Activated gamma-delta T cell (primary cell): Measurements from ENCODE around the gene SLC25A52.
"Not testable (repeated sequence)": the region's sequence is repeated elsewhere in the genome, so short reads cannot be mapped to it uniquely, and the experiment has no call there.

Source experiments
- DNase-seq: peaks from one replicate; lab custom pipeline; 2025; lab: John Stamatoyannopoulos, UW

Gene SLC25A52

DNA sequence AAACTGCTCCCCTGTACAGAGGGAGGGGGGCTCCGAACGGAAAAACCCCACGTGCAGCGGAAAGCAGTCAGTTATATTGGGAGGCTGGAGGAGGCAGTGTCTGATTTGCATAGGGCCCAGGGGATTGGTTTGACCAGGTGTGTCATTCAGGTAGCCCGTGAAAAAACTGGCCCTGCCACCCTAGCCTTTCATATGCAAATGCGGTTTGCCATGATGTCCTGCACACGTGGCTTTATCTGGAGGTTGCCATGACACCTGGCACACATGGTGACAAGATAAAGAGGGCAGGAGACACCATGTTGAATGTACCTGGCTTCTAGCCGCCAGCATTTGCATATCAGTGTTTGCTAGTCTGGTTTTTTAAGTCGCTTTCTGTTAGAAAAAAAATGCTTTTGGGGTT lies 20.5 kb downstream of the SLC25A52 start:
- no peak for DNase-seq

DNA sequence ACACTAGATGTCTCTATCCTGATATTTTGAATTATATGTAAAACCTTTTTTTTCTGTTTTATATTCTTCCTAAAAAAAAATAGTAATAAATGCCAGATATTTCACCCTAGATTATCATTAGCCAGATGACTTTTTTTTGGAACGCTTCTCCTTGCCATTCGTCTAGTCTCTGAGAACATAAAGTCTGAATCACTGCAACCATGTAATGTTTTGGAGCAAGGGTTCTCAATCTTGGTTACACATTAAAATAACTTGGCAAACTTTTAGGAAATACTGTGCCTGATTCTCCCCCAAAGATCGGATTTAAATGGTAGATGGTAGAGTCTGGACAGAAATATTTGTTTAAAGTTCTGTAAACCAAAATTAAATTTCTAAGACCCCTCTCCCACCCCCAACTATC lies 21.0 kb downstream of the SLC25A52 start:
- DNase-seq: no peak

DNA sequence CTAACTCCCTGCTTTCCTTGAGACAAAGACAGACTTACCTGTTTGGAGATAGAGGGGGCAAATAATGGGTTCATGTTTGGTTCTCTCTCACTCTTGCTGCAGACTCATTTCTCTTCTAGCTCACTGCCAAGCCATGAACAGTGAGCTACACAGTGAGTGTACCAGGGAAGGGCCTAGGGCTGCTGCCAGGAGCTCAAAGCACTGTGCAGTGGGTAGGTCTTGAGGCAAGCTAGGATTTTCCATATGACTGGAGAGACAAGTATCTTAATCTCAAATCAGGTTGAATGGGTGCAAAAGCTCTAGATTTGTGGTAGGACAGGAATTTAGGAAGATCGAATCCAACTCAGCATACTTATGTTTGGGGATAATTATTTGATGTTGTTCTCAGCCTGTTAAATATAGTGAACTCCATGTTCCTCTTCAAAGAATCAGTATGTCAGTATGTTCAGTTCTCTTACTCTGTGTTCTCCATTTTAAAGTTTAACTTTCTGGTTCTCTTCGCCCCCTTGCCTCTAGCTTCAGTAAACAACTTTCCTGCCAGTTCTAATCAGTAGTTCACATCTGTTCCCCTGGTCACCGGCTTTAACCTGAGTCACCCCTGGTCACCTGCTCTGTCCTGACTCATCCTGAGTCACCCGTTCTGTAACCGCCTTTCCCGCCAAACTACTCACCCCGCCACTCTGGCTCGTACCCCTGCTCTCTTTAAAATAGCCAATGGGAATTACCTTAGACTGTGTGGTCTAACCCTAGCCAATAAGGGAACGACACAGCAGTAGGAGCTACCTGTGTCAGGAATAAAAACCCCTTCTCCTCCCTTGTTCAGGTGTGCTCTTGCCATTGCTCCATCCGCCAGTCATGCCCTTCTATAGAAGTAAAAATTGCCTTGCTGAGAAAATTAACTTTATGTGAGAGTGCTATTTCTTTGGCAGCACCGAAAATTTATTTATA lies 21.9 kb downstream of the SLC25A52 start:
- no peak for DNase-seq

DNA sequence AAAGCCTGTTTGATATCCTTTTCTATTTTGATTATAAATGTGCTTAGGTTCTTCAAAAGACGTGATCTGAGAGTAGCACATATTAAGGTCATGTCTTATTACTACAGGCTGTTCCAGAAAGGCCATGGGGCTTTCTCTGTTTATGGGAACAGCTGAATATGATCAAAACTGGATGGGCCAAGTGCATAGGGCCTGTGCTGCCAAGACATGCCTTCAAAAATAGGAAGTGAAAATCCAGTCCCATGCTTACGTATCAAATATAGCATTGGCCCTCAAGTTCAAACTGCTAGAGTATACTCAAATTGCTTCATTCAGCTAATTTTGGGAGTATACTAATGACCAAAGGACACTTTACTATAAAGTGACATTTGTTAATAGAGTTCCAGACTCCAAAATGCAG lies 24.1 kb downstream of the SLC25A52 start:
- no peak for DNase-seq

DNA sequence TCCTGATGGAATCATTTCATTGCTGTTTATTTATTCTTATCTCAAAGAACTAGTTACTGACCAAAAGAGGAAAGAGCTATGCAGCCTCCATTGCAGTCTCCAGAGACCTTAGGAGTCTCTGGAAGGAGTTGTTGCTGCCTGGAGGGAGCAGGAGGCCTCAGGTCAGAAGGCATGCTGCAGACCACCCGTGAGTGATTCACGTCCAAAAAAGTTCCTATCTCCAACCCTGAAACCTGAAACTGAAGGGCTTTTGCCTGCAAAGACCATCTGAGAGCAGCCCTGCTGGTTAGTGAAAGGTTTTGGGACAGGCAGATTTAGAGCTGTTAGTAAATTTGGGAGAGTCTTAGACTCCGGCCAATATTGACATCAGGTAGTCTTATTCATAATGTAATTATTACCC lies 29.1 kb downstream of the SLC25A52 start:
- DNase-seq: no peak

DNA sequence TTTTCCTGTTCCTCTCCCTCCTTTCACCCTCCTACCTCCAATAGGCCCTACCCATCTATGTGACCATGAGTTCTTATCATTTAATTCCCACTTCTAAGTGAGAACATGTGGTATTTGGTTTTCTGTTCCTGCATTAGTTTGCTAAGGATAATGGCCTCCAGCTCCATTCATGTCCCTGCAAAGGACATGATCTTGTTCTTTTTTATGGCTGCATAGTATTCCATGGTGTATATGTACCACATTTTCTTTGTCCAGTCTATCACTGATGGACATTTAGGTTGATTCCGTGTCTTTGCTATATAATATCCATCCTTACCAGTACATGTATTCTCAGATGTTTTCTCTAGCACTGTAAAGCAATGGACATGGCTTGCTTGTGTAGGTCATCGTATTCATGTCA lies 31.5 kb downstream of the SLC25A52 start:
- not testable (repeated sequence) for DNase-seq

DNA sequence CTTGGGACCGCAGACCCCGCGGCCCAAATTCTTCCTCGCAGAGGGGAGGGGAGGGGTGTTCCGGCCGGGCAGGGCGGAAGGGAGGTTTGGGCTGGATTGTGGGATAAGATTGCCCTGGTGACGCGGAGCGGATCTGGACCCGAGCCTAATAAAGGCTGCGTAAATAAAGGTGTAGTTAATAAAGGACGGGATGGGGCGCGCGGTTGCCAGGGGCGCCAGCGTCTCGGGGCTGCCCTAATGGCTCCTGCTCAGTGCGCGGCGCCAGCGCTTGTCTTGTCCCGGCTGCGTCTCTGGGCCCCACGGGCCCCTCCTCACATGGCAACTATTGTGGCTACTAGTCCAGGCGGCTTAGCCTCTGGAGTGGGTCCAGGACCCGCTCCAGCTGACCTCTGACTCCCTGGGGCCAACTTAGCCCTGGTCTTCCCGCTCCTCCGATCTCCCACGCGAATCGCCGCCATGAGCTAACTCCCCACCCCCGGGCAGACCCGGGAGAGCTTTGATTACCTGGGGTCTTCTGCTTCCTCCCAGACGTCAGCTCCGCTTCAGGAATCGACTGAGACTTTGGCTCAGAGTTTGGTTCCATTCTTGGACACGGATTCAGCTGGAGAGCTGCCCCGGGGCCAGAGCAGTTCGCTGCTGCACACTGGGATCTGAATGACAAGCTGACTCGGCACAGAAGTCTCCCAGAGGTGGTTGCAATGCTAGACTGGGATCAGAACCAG lies 36.5 kb downstream of the SLC25A52 start:
- no peak for DNase-seq

DNA sequence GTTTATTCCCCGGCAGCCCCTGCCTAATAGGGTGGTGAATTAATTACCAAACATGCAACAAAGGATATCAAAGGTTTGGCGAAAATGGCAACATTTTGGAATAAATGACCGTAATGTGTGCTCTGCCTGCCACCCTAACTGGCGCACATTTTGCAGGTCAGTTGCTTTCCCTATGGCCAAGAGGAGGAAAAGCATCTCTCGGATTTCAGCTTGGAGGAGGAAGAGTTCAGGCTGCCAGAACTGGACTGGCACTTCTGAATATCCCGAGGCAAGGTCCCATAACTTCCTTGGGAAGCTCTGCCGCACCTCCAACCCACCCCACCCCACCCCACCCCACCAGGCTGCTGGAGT lies 37.1 kb downstream of the SLC25A52 start:
- no peak for DNase-seq

DNA sequence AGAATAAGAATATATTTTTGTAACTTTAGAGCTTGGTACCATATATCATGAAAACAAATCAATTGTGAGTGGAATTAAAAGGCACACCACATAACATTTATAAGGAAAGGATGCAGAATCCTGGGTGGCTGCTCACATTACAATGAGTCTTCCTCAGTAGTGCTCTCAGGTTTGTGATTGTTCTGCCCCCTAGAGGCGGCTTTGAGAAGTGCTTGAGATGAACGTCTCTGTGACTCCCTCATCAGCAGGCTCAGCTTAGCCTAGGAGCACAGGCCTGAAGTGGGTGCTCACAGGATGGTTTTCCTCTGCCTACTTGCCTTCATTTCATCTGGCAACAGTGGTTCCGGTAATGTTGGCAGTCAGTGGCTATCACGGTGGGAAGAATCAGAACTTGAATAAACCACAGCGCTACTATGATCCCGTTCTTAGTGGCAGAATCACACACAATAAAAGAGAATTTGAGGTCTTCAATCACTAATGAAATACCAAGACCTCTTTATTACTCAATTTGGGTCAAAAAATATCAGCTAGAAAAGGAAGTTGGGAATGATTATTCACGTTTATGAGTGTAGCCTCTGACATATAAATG lies 38.2 kb downstream of the SLC25A52 start:
- DNase-seq: no peak

DNA sequence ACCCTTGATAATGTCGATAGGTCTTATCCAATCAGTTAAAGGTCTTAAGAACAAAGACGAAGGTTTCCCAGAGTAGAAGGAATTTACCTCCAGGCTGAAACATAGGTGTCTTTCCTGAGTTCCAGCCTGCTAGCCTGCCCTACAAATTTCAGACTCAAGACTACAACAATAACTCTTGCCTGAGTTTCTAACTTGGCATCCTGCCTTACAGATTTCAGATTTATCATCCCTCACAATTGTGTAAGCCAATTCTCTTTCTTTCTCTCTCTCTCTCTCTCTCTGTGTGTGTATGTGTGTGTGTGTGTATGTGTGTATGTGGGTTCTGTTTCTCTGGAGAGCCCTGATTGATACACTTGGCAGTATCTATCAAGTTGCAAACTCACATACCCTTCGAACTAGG lies 39.1 kb downstream of the SLC25A52 start:
- DNase-seq: no peak

DNA sequence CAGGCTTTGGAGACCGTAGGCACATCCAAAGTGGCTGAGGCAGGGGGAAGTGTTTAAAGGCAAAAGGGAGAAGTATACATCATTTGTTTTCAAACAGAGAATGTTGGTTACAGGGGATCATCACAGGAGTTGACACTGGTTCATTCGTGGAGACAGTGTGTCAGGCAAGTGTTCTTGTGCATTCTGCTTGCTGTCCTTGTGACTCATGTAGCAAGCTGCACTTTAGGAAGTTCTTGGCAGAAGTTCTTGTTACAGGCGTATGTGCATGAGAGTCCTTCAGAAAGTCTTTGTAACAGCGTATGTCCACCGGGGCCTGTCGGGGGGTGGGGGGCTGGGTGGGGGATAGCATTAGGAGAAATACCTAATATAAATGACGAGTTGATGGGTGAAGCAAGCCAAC lies 39.8 kb downstream of the SLC25A52 start:
- DNase-seq: no peak

DNA sequence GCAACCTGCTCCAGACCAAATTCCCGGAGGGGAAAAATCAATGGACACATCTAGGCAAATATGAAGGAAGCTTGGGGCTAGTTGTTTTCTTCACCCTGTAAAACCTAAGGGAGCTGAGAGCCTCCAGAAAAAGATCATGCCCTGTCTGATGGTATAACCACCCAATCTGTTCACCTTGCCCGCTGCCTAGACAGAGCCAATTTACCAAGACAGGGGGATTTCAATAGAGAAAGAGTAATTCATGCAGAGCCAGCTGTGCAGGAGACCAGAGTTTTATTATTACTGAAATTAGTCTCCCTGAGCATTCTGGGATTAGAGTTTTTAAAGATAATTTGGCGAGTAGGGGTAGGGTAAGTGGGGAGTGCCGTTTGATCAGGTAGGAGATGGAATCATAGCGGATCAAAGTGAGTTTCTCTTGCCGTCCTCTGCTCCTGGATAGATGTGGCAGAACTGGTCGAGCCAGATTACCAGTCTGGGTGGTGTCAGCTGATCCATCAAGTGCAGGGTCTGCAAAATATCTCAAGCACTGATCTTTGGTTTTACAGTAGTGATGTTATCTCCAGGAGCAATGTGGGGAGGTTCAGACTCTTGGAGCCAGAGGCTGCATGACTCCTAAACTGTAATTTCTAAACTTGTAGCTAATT lies 41.2 kb downstream of the SLC25A52 start:
- no peak for DNase-seq

DNA sequence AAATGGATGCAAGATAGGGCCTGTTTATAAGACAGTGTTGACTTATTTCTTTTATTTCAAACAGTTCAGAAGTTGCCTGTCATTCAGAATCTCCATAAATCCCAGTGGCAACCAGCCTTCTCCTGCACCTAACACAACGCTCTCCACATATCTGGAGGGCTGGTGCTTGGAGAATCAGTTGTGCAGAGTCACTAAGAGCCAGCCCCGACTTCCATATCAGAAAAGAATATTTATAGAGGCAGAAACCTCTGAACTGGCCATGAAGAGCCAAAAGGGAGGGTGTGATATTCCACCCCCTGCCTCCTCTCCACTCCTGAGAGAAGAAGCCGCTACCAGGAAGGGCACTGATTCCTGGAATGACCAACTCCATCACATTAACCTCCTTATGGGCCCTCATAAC lies 42.3 kb downstream of the SLC25A52 start:
- DNase-seq: no peak

DNA sequence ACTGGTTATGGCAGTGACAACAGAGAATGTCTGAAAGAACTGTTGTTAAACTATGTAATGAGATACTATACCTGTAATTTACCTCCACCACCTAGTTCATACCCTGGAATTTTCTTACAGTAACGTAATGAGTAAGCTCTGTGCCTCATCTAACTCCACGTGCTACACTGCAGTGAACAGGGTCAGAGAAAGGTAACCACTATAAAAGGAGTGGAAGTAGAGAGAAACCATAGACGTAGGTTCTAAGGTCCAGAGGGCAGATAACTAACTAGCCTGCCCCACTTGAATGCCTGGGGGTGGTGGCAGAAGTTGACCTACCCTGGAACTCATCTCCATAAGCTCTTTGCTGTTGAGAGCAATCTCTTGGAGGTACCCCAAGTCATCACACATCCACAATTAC lies 44.3 kb downstream of the SLC25A52 start:
- no peak for DNase-seq

DNA sequence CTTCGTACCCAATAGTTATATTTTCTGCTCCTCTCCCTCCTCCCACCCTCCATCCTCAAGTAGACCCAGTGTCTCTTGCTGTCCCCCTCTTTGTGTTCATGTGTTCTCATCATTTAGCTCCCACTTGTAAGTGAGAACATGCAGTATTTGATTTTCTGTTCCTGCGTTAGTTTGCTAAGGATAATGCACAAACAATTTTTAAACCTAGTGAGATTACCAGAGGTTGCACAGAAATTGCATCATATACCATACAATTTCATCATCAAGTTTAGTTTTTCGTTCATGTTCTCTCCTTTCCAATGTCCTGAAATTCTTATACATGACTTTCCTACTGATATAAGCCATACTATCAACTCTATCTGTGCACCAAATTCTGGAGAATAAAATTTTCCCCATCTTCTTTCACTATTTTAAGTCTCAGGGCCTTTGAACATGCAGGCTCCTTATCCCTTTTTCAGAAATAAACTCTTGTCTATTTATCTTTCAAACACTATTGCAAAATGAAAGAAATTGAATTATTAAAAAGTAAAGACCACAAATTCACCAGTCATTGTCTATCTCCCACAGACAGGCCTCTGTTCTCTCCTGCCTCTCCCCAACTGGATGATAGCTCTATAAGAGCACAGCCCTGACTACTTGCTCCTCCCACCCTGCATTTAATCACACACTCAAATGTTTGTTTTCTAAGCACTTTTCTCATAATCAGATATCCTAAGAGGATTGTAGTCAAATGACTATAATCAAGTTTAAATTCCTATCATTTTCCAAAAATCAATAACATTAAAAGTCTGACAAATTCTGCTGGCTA lies 49.1 kb downstream of the SLC25A52 start:
- DNase-seq: no peak

DNA sequence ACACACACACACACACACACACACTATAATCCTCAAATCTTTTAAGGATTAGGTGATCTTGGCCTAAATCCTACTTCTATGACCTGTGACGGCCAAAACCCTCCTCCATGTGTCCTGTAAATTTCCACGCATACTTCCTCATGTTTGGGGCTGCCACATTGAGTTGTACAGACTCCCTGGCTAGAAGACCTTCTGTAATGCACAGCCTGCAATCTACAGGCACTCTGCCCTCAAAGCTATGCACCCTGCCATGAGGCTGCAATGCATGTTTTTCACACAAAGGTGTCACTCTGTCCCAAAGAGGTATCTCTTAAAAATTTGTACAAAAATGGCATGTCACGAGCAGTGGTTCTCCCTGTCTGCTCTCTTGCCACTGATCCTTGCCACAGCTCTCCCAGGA lies 49.9 kb downstream of the SLC25A52 start:
- DNase-seq: no peak
